Fibroblast of peridontal ligament (primary cell): ENCODE results near the gene PTGES2.
A peak's percentile ranks its signal among the peaks of the same experiment; 100 is the strongest.
"Not testable (repeated sequence)": the region's sequence is repeated elsewhere in the genome, so short reads cannot be mapped to it uniquely, and the experiment has no call there.

ENCODE experiments used
- DNase-seq: peaks from one replicate; pipeline ENCODE4 v3.0.0-alpha.2; 2010; ENCODE audit errors: extremely low read depth

Gene PTGES2

GRCh38 chr9:128087262-128087661 is 40.3 kb downstream of the PTGES2 start:
- DNase-seq = no peak

- DNase-seq = no peak
Observed at GRCh38 chr9:128085943-128086342, 41.6 kb downstream of the PTGES2 start.

GRCh38 chr9:128084746-128085145 is 42.8 kb downstream of the PTGES2 start:
- DNase-seq = no peak

GRCh38 chr9:128082151-128082550 is 45.4 kb downstream of the PTGES2 start:
- DNase-seq = no peak

- peak; percentile 96 for DNase-seq
Observed at GRCh38 chr9:128081056-128081455, 46.5 kb downstream of the PTGES2 start.

- no peak for DNase-seq
Observed at GRCh38 chr9:128080206-128080605, 47.3 kb downstream of the PTGES2 start.

GRCh38 chr9:128078504-128079434 is 48.8 kb downstream of the PTGES2 start:
- DNase-seq = no peak

GRCh38 chr9:128077847-128078503 is 49.6 kb downstream of the PTGES2 start:
- no peak for DNase-seq

GRCh38 chr9:128073253-128073886 is 54.2 kb downstream of the PTGES2 start:
- DNase-seq = peak; percentile 74

- DNase-seq = peak; percentile 93
Observed at GRCh38 chr9:128072144-128073021, 55.1 kb downstream of the PTGES2 start.

GRCh38 chr9:128071475-128071874 is 56.1 kb downstream of the PTGES2 start:
- DNase-seq = not testable (repeated sequence)

- DNase-seq = no peak
Observed at GRCh38 chr9:128070874-128071273, 56.7 kb downstream of the PTGES2 start.
